ENCODE data around the gene AKT2.
"Not testable (repeated sequence)": the region's sequence is repeated elsewhere in the genome, so short reads cannot be mapped to it uniquely, and the experiment has no call there.

- not testable (repeated sequence) for TF ChIP-seq CTCF (optimal IDR thresholded peaks at IDR 0.05 in 1 of 3, IDR thresholded peaks at IDR 0.05 in 1 of 3, conservative IDR thresholded peaks at IDR 0.05 in 1 of 3; ENCODE audit: extremely low read depth in 1 of 3, insufficient read depth in 2 of 3, low read length in 3 of 3); EZH2 (IDR thresholded peaks at IDR 0.05; ENCODE audit: low read length)
Measured at GRCh38 chr19:40219029-40219428, 66.1 kb downstream of the AKT2 start.

All from keratinocyte (primary cell).